HEK293 (cell line): Measurements from ENCODE around the gene KIF9.
A peak's percentile ranks its signal among the peaks of the same experiment; 100 is the strongest.

Experiments used
- CTCF ChIA-PET: fragments of 350-600 bp; formaldehyde crosslinking; extraction: SDS; loops from one replicate; lab custom pipeline; 2021; ENCODE audit warnings: antibody characterized with exemption; lab: Yijun Ruan, JAX
- POLR2A ChIA-PET: fragments of 300-600 bp; formaldehyde crosslinking; extraction: SDS; loops from one replicate; lab custom pipeline; 2020; ENCODE audit warnings: antibody characterized with exemption, inconsistent platforms; lab: Yijun Ruan, JAX
- H3K27ac ChIP-seq: fragments of 200-500 bp; sonication (Bioruptor generic); 2 replicates; pipeline ENCODE4 v1.5.1; 2014; ENCODE audit warnings: low read depth, low read length, control low read depth, inconsistent platforms; ENCODE audit errors: extremely low read depth
- H3K36me3 ChIP-seq, 2 experiments: fragments of 200-500 bp in 1 of 2; sonication (Bioruptor generic) in 1 of 2; 1 replicate in 1 of 2; 2 replicates in 1 of 2; pipeline ENCODE4 v1.5.1; 2014 to 2017; ENCODE audit warnings: inconsistent platforms in 2 of 2, low read length in 2 of 2; ENCODE audit not compliant: control insufficient read depth in 2 of 2, insufficient read depth in 1 of 2
- H3K4me1 ChIP-seq: fragments of 200-500 bp; sonication (Bioruptor generic); 2 replicates; pipeline ENCODE4 v1.5.1; 2014; ENCODE audit warnings: mild to moderate bottlenecking, low read length, inconsistent platforms; ENCODE audit not compliant: control insufficient read depth, insufficient read depth
- H3K4me3 ChIP-seq: 2 replicates; pipeline ENCODE4 v1.5.1; 2011; ENCODE audit warnings: low read depth, mild to moderate bottlenecking, control low read depth, low read length, moderate library complexity
- H3K9me3 ChIP-seq: fragments of 200-500 bp; sonication (Bioruptor generic); 2 replicates; pipeline ENCODE4 v1.5.1; 2014; ENCODE audit warnings: low read depth, low read length, inconsistent platforms; ENCODE audit not compliant: control insufficient read depth, insufficient read depth
- EGR2 ChIP-seq: fragments of 450-650 bp; formaldehyde crosslinking; IDR thresholded peaks from 2 replicates; pipeline ENCODE4 v1.5.1; 2016; ENCODE audit warnings: low read depth, missing biosample characterization, missing genetic modification characterization
- GLIS1 ChIP-seq: fragments of 450-650 bp; formaldehyde crosslinking; IDR thresholded peaks from 2 replicates; pipeline ENCODE4 v1.5.1; 2016; ENCODE audit warnings: missing biosample characterization, missing genetic modification characterization
- HOXC10 ChIP-seq: sonication (generic); formaldehyde crosslinking; IDR thresholded peaks from 2 replicates; pipeline ENCODE4 v1.8.1; 2023; ENCODE audit warnings: mild to moderate bottlenecking, missing genetic modification reagents
- PRDM10 ChIP-seq: fragments of 450-650 bp; formaldehyde crosslinking; IDR thresholded peaks from 2 replicates; pipeline ENCODE4 v1.5.1; 2016; ENCODE audit warnings: missing biosample characterization, missing genetic modification characterization
- PRDM4 ChIP-seq: fragments of 450-650 bp; formaldehyde crosslinking; IDR thresholded peaks from 2 replicates; pipeline ENCODE4 v1.5.1; 2017; ENCODE audit warnings: missing biosample characterization, missing genetic modification characterization
- SP3 ChIP-seq: fragments of 450-650 bp; formaldehyde crosslinking; IDR thresholded peaks from 2 replicates; pipeline ENCODE4 v1.5.1; 2016; ENCODE audit warnings: missing biosample characterization, missing genetic modification characterization
- SP7 ChIP-seq: fragments of 450-650 bp; formaldehyde crosslinking; IDR thresholded peaks from 2 replicates; pipeline ENCODE4 v1.5.1; 2016; ENCODE audit warnings: missing biosample characterization, missing genetic modification characterization
- TCF7L2 ChIP-seq: IDR thresholded peaks from 2 replicates; pipeline ENCODE4 v1.6.1; 2011; ENCODE audit warnings: low read depth, mild to moderate bottlenecking, inconsistent platforms, low read length, moderate library complexity, borderline replicate concordance
- ZBTB20 ChIP-seq: fragments of 450-650 bp; formaldehyde crosslinking; IDR thresholded peaks from 2 replicates; pipeline ENCODE4 v1.5.1; 2016; ENCODE audit warnings: missing biosample characterization, missing genetic modification characterization
- ZBTB48 ChIP-seq: fragments of 450-650 bp; formaldehyde crosslinking; IDR thresholded peaks from 2 replicates; pipeline ENCODE4 v1.5.1; 2016; ENCODE audit warnings: missing biosample characterization, missing genetic modification characterization
- ZEB2 ChIP-seq: fragments of 450-650 bp; formaldehyde crosslinking; IDR thresholded peaks from 2 replicates; pipeline ENCODE4 v1.5.1; 2016; ENCODE audit warnings: missing biosample characterization, missing genetic modification characterization
- ZFP37 ChIP-seq: fragments of 450-650 bp; formaldehyde crosslinking; IDR thresholded peaks from 2 replicates; pipeline ENCODE4 v1.5.1; 2016; ENCODE audit warnings: missing biosample characterization, missing genetic modification characterization
- ZNF112 ChIP-seq: fragments of 450-650 bp; formaldehyde crosslinking; IDR thresholded peaks from 2 replicates; pipeline ENCODE4 v1.5.0; 2017; ENCODE audit warnings: missing biosample characterization, missing genetic modification characterization
- ZNF23 ChIP-seq: fragments of 450-650 bp; formaldehyde crosslinking; IDR thresholded peaks from 2 replicates; pipeline ENCODE4 v1.5.1; 2016; ENCODE audit warnings: missing biosample characterization, missing genetic modification characterization, borderline replicate concordance
- ZNF266 ChIP-seq: fragments of 450-650 bp; formaldehyde crosslinking; IDR thresholded peaks from 2 replicates; pipeline ENCODE4 v1.5.1; 2016; ENCODE audit warnings: missing biosample characterization, missing genetic modification characterization, low read depth
- ZNF324 ChIP-seq: fragments of 450-650 bp; formaldehyde crosslinking; IDR thresholded peaks from 2 replicates; pipeline ENCODE4 v1.5.1; 2016; ENCODE audit warnings: missing biosample characterization, missing genetic modification characterization
- ZNF350 ChIP-seq: fragments of 450-650 bp; formaldehyde crosslinking; IDR thresholded peaks from 2 replicates; pipeline ENCODE4 v1.5.0; 2017; ENCODE audit warnings: missing biosample characterization, mild to moderate bottlenecking, missing genetic modification characterization
- ZNF426 ChIP-seq: fragments of 450-650 bp; formaldehyde crosslinking; IDR thresholded peaks from 2 replicates; pipeline ENCODE4 v1.5.1; 2017; ENCODE audit warnings: missing biosample characterization, missing genetic modification characterization, mild to moderate bottlenecking, inconsistent platforms, moderate library complexity
- ZNF677 ChIP-seq: fragments of 450-650 bp; IDR thresholded peaks from 2 replicates; pipeline ENCODE4 v1.5.0; 2018; ENCODE audit warnings: missing biosample characterization, mild to moderate bottlenecking, missing genetic modification characterization, moderate library complexity
- ZNF692 ChIP-seq: fragments of 450-650 bp; formaldehyde crosslinking; IDR thresholded peaks from 2 replicates; pipeline ENCODE4 v1.5.1; 2016; ENCODE audit warnings: missing biosample characterization, missing genetic modification characterization
- ZNF791 ChIP-seq: fragments of 450-650 bp; formaldehyde crosslinking; IDR thresholded peaks from 2 replicates; pipeline ENCODE4 v1.5.1; 2016; ENCODE audit warnings: missing biosample characterization, missing genetic modification characterization
- TF ChIP-seq, protein P1 (sequence below): fragments of 450-650 bp; formaldehyde crosslinking; IDR thresholded peaks from 2 replicates; pipeline ENCODE4 v1.5.1; 2016; ENCODE audit warnings: missing biosample characterization, missing genetic modification characterization
- TF ChIP-seq, protein P2 (sequence below): fragments of 450-650 bp; formaldehyde crosslinking; IDR thresholded peaks from 2 replicates; pipeline ENCODE4 v1.5.1; 2017; ENCODE audit warnings: missing biosample characterization, missing genetic modification characterization
- TF ChIP-seq, protein P3 (sequence below): fragments of 450-650 bp; formaldehyde crosslinking; IDR thresholded peaks from 2 replicates; pipeline ENCODE4 v1.5.1; 2016; ENCODE audit warnings: missing biosample characterization, missing genetic modification characterization

The KIF9 gene

GRCh38 chr3:47266709-47267489 lies 15.7 kb downstream of the KIF9 start:
- POLR2A ChIA-PET = no interaction called here
- no peak overlapping the region for H3K4me3 ChIP-seq
- no peaks in the 10 kb centered on the region for H3K9me3 ChIP-seq
- no peak overlapping the region for H3K27ac ChIP-seq
- H3K4me1 ChIP-seq = no peaks in the 10 kb centered on the region
- no peaks in the 10 kb centered on the region for H3K36me3 ChIP-seq
- CTCF ChIA-PET = interaction anchor here (0.7 kb wide), 1 partner anchor 15 kb away, joined by 3 read pairs; no protein-coding TSS in a partner anchor
- TF ChIP-seq, protein P1, sequence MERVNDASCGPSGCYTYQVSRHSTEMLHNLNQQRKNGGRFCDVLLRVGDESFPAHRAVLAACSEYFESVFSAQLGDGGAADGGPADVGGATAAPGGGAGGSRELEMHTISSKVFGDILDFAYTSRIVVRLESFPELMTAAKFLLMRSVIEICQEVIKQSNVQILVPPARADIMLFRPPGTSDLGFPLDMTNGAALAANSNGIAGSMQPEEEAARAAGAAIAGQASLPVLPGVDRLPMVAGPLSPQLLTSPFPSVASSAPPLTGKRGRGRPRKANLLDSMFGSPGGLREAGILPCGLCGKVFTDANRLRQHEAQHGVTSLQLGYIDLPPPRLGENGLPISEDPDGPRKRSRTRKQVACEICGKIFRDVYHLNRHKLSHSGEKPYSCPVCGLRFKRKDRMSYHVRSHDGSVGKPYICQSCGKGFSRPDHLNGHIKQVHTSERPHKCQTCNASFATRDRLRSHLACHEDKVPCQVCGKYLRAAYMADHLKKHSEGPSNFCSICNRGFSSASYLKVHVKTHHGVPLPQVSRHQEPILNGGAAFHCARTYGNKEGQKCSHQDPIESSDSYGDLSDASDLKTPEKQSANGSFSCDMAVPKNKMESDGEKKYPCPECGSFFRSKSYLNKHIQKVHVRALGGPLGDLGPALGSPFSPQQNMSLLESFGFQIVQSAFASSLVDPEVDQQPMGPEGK = peak; percentile 79
- TF ChIP-seq ZBTB20 (tag by site-specific recombination) (peak; percentile 35; the same call in 1 of the 2 replicates), ZNF266 (tag by site-specific recombination) (no peak), ZNF324 (tag by site-specific recombination) (no peak), PRDM4 (tag by site-specific recombination) (0 out of 2 replicates have a peak, but pooled peaks have one; percentile 23), ZNF350 (tag by site-specific recombination) (no peak), ZNF791 (tag by site-specific recombination) (no peak), ZFP37 (tag by site-specific recombination) (no peak), ZNF426 (tag by site-specific recombination) (no peak), PRDM10 (tag by site-specific recombination) (peak; percentile 44), GLIS1 (tag by site-specific recombination) (no peak), ZBTB48 (tag by site-specific recombination) (no peak), EGR2 (tag by site-specific recombination) (peak; percentile 22; the same call in 1 of the 2 replicates), HOXC10 (CRISPR knock-in tag) (no peak), ZNF23 (tag by site-specific recombination) (no peak), ZNF677 (tag by site-specific recombination) (no peak), SP3 (tag by site-specific recombination) (no peak), ZNF692 (tag by site-specific recombination) (0 out of 2 replicates have a peak, but pooled peaks have one; percentile 37), ZNF112 (no peak), ZEB2 (tag by site-specific recombination) (peak; percentile 59), TCF7L2 (no peak), SP7 (tag by site-specific recombination) (peak; percentile 66)
- TF ChIP-seq, protein P2, sequence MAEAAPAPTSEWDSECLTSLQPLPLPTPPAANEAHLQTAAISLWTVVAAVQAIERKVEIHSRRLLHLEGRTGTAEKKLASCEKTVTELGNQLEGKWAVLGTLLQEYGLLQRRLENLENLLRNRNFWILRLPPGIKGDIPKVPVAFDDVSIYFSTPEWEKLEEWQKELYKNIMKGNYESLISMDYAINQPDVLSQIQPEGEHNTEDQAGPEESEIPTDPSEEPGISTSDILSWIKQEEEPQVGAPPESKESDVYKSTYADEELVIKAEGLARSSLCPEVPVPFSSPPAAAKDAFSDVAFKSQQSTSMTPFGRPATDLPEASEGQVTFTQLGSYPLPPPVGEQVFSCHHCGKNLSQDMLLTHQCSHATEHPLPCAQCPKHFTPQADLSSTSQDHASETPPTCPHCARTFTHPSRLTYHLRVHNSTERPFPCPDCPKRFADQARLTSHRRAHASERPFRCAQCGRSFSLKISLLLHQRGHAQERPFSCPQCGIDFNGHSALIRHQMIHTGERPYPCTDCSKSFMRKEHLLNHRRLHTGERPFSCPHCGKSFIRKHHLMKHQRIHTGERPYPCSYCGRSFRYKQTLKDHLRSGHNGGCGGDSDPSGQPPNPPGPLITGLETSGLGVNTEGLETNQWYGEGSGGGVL (tag by site-specific recombination) = peak; percentile 50; the same call in 1 of the 2 replicates
- TF ChIP-seq, protein P3, sequence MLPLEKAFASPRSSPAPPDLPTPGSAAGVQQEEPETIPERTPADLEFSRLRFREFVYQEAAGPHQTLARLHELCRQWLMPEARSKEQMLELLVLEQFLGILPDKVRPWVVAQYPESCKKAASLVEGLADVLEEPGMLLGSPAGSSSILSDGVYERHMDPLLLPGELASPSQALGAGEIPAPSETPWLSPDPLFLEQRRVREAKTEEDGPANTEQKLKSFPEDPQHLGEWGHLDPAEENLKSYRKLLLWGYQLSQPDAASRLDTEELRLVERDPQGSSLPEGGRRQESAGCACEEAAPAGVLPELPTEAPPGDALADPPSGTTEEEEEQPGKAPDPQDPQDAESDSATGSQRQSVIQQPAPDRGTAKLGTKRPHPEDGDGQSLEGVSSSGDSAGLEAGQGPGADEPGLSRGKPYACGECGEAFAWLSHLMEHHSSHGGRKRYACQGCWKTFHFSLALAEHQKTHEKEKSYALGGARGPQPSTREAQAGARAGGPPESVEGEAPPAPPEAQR = no peak
